Progenitor cell of endocrine pancreas (in vitro differentiated cells): Measurements from ENCODE around the gene FNDC3B. TPM values are rescaled to one million over a fixed set of nuclear protein-coding genes. Genes with fewer than 3 reads are reported as not detected.
A peak's percentile ranks its signal among the peaks of the same experiment; 100 is the strongest.

Experiments used
- DNase-seq: peaks from one replicate; pipeline ENCODE4 v3.0.0; 2021; ENCODE audit warnings: low spot score; ENCODE audit not compliant: unreplicated experiment
- H3K27ac Mint-ChIP-seq: 2 replicates; pipeline ENCODE4 v1.8.0; 2021; ENCODE audit warnings: mild to moderate bottlenecking, moderate library complexity, mixed read lengths
- H3K27me3 Mint-ChIP-seq: 2 replicates; pipeline ENCODE4 v1.8.0; 2021; ENCODE audit warnings: mixed read lengths
- H3K36me3 Mint-ChIP-seq: 2 replicates; pipeline ENCODE4 v1.8.0; 2022; ENCODE audit warnings: mixed read lengths; ENCODE audit not compliant: insufficient read depth
- H3K4me1 Mint-ChIP-seq: 2 replicates; pipeline ENCODE4 v1.8.0; 2021; ENCODE audit warnings: low read depth, mixed read lengths
- H3K4me3 Mint-ChIP-seq: 2 replicates; pipeline ENCODE4 v1.8.0; 2021; ENCODE audit warnings: low read depth, mild to moderate bottlenecking, moderate library complexity, mixed read lengths
- H3K9me3 Mint-ChIP-seq: 2 replicates; pipeline ENCODE4 v1.8.0; 2021; ENCODE audit warnings: low read depth, mixed read lengths
- total RNA-seq: library from RNA; stranded (reverse); gene quantifications from 2 replicates; pipeline ENCODE4 v1.2.1, GENCODE V29; 2021
- TF ChIP-seq, protein P1 (sequence below): fragments of 200-600 bp; sonication (generic); IDR thresholded peaks from one replicate; pipeline ENCODE4 v1.5.0; 2021; ENCODE audit warnings: antibody characterized with exemption, mild to moderate bottlenecking; ENCODE audit not compliant: unreplicated experiment

Gene FNDC3B
- total RNA-seq, 1 donor from 2014 or later, result 158 TPM

DNA sequence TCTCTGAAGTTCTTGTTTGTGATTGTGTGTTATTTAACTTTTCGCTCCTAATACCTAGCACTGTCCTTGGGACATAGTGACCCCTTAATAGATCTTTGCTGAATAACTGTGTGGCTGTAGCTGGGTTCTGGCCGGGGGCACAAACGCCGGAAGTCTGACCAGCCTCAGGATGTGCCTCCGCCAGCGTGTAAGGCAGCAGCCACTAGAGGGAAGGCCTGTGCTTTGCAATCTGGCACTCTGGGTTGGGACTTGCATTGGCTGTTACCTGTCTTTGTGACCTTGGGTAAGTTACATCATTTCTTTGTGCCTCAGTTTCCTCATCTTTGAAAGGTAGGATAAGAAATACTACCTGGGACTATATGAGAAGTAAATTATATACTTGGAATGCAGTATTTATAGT is 250.2 kb downstream of the FNDC3B start:
- TF ChIP-seq, protein P1, sequence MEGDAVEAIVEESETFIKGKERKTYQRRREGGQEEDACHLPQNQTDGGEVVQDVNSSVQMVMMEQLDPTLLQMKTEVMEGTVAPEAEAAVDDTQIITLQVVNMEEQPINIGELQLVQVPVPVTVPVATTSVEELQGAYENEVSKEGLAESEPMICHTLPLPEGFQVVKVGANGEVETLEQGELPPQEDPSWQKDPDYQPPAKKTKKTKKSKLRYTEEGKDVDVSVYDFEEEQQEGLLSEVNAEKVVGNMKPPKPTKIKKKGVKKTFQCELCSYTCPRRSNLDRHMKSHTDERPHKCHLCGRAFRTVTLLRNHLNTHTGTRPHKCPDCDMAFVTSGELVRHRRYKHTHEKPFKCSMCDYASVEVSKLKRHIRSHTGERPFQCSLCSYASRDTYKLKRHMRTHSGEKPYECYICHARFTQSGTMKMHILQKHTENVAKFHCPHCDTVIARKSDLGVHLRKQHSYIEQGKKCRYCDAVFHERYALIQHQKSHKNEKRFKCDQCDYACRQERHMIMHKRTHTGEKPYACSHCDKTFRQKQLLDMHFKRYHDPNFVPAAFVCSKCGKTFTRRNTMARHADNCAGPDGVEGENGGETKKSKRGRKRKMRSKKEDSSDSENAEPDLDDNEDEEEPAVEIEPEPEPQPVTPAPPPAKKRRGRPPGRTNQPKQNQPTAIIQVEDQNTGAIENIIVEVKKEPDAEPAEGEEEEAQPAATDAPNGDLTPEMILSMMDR, result peak; percentile 41
- H3K27ac Mint-ChIP-seq, result peak overlapping the region; percentile 76
- DNase-seq, result no peak
- peaks cover 31% of the 10 kb centered on the region for H3K36me3 Mint-ChIP-seq
- H3K4me3 Mint-ChIP-seq, result no peak overlapping the region
- no peaks in the 10 kb centered on the region for H3K27me3 Mint-ChIP-seq
- peaks cover 3% of the 10 kb centered on the region for H3K9me3 Mint-ChIP-seq
- H3K4me1 Mint-ChIP-seq, result peaks cover 24% of the 10 kb centered on the region

DNA sequence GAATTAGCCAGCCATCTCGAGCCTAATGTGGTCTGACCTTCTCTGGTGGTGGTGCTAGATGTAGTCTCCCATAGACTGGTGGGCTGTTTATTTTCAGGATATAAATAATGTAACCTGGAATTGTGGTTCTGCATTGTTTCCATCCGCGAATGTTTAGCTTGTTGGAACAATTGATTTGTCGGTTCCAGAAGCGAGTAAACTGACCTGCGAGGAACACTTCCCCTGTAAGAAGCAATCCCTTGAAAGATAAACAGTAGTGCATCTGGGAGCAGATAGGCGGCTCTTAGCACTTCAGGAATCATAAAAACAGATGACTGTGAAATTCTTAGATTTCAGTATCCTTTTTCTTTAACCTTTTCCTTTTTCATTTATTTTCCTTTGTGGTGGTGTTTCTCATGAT is 251.1 kb downstream of the FNDC3B start:
- H3K4me1 Mint-ChIP-seq, result peaks cover 20% of the 10 kb centered on the region
- no peak overlapping the region for H3K27ac Mint-ChIP-seq
- no peak overlapping the region for H3K4me3 Mint-ChIP-seq
- H3K36me3 Mint-ChIP-seq, result peaks cover 29% of the 10 kb centered on the region
- peaks cover 3% of the 10 kb centered on the region for H3K9me3 Mint-ChIP-seq
- TF ChIP-seq, protein P1, result no peak
- no peaks in the 10 kb centered on the region for H3K27me3 Mint-ChIP-seq
- DNase-seq, result no peak

DNA sequence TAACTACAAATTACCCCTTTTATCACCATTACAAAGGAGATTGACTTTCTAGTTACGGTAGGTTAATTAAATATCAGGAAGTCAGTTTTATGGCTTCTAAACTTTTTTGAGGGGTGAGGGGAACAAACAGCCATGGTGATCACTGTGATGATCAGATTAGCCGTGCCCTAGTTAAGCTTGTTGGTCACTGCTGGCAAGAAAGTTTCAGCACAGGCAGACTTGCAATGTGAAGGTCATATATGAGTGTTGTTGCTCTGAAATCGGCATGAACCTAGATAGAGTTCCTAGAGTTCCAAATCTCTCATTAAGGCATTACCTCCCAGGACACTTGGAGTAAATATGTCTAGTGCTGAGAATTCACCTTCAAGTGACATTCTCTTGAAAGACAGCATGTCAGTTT is 252.3 kb downstream of the FNDC3B start:
- peaks cover 17% of the 10 kb centered on the region for H3K4me1 Mint-ChIP-seq
- H3K4me3 Mint-ChIP-seq, result no peak overlapping the region
- H3K27ac Mint-ChIP-seq, result peak overlapping the region; percentile 62
- TF ChIP-seq, protein P1, result no peak
- no peaks in the 10 kb centered on the region for H3K27me3 Mint-ChIP-seq
- peaks cover 3% of the 10 kb centered on the region for H3K9me3 Mint-ChIP-seq
- H3K36me3 Mint-ChIP-seq, result peaks cover 32% of the 10 kb centered on the region
- no peak for DNase-seq

DNA sequence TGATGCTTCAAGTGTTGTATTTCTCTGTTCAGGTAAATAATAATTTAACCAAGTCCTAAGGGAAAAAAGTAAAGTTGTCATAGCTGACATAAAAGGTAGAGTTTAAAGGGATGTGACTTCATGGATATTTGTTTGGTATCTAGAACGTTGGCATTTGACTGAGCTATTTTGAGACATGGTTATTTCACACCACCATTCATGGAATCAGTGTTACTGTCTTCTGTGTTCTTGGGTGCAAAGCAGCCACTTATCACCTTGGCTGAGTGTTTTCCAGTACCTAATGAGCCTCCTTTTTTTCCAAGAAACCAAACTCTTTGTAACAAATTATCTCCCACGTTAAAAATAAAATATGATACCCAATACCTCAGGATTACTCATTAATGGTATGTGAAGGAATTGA is 253.0 kb downstream of the FNDC3B start:
- Mint-ChIP-seq H3K4me3 (no peak overlapping the region), H3K4me1 (peaks cover 16% of the 10 kb centered on the region), H3K27me3 (no peaks in the 10 kb centered on the region), H3K27ac (no peak overlapping the region), H3K36me3 (peaks cover 35% of the 10 kb centered on the region), H3K9me3 (peaks cover 3% of the 10 kb centered on the region)
- DNase-seq, result no peak
- TF ChIP-seq, protein P1, result no peak

DNA sequence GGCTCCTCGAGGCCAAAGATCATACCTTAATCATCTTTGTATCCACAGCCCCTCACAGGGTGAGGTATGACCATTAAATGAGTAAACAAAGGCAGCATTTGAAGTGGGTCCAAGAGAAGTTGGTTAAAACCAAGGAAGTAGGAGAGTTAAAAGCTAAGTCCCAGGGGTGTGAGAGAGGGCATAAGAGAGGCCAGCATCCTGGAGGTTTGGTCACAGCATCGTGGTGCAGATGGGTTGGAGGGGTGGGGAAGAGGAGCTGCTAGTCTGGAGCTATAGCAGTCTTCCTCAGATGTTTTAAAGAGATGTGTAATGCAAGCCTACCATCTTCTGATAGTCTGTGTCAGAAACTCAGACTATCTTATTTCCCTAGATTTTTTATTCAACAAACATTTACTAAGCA is 253.7 kb downstream of the FNDC3B start:
- Mint-ChIP-seq H3K4me1 (peaks cover 14% of the 10 kb centered on the region), H3K27me3 (no peaks in the 10 kb centered on the region)

More for the DNA sequence above, 253.7 kb downstream of the FNDC3B start:
- TF ChIP-seq, protein P1, result no peak
- peaks cover 37% of the 10 kb centered on the region for H3K36me3 Mint-ChIP-seq
- peaks cover 3% of the 10 kb centered on the region for H3K9me3 Mint-ChIP-seq
- no peak overlapping the region for H3K27ac Mint-ChIP-seq
- DNase-seq, result no peak
- no peak overlapping the region for H3K4me3 Mint-ChIP-seq
